Glomerular endothelial cell (primary cell): ENCODE results near the gene FBLIM1. TPM values are rescaled to one million over a fixed set of nuclear protein-coding genes. Genes with fewer than 3 reads are reported as not detected.

ENCODE experiments used
- DNase-seq: peaks from one replicate; pipeline ENCODE4 v3.0.0-alpha.2; 2011; ENCODE audit warnings: low read depth, low spot score; ENCODE audit errors: extremely low read depth
- total RNA-seq: library from RNA; depleted of rRNA; stranded (reverse); fragments of >200 nt; gene quantifications from 2 replicates; pipeline ENCODE4 v1.2.3, GENCODE V29; 2015

FBLIM1 gene
- 191 and 231 TPM in 2 replicates for total RNA-seq

DNA sequence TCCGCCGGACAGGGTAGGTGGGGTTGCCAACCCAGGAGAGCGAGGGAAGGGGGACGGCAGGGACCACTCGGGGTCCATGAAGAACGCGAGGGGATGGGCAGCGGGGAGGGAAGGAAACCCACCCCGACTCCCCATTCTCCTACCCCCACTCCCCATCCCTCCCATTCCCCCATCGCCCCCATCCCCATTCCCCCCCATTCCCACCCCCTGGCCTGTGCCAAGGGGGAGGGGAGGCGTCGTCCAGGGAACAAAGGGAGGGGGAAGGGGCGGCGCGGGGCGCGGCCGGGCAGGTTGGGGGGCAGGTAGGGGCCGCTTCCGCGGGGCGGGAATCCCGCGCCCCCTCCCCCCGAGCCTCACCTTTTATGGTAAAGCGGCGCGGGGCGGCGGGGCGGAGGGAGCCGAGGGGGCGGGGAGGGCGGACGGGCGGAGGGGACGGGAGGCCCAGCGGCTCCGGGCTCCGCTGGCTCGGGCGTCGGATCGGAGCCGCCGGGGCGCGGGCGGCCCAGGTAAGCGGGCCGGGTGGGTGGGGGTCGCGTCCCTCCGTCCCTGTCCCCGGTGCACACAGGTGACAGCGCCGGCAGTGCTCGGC lies at the start of gene FBLIM1:
FBLIM1 (plus strand) TSS at position 453 of the 589 bp plus-strand sequence. CDS start 6,189 bp downstream, outside the sequence.
- no peak for DNase-seq

DNA sequence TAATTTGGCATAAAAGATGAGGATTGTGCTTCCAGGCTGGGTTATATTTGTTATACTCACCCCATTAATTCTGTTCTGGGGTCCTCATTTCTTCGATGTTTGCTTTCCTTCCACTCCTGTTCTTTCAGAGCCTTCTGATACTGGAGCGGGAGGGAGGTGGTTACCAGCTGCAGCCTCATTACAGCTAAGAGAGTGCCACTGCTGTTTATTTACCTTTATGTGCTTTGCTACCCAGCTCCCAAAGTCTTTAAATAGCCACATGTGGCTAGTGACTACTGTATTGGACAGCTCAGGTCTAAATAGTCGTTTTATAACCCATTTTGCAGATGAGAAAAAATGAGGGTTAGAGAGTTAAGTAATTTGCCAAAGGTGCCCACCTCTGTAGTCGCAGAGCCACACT lies 49.4 kb upstream of the FBLIM1 start:
- DNase-seq = no peak

DNA sequence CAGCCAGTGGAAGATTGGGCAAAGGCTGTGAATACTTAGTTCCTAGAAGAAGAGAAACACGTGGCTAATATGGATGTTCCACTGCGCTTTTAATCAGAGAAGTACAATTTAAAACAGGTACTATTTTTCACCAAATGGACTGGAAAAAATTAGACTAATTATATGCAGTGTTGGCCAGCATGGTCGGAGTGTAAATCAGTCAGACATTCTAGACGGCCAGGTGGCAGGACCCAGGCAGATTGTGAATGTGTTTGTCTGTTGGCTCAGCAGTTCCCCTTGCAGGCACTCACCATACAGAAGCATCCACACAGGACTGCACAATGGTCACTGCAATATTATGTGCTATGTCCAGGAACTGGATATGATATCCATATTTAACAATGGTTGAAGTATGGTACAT lies 46.4 kb upstream of the FBLIM1 start:
- DNase-seq = no peak

DNA sequence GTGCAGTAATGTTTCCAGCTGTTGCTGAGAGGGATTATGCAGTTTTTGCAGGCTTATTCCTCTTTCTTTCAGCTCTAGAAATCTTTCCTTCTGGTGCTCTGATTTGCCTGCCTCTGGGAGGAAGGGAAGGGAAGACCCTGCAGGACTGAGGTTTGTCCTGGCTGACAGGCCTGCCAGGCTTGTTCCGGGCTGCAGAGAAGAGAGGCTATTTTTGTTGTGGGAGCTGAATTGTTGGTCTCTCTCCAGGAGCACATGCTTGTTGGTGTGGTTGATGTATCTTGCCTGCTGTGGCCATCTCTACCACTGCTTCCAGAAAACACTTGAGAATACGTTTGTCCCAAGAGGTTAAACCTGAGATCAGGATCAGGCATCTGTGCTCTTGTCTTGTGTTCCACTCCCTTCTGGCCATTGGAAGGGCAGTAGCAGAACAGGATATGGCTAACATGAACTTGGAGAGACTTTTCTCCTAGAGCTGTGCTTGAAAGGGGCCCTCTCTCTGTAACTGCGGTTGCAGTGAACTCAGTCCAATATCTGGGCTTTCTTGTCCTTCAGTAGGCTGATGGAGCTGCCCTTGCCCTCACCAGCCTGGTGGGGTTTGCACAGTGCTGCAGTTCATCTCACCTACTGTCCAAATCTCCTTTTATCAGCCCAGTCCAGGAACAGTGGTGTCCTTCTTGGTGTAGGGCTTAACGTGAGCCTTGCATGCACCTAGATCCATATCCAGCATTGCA lies 44.0 kb upstream of the FBLIM1 start:
- DNase-seq = no peak

DNA sequence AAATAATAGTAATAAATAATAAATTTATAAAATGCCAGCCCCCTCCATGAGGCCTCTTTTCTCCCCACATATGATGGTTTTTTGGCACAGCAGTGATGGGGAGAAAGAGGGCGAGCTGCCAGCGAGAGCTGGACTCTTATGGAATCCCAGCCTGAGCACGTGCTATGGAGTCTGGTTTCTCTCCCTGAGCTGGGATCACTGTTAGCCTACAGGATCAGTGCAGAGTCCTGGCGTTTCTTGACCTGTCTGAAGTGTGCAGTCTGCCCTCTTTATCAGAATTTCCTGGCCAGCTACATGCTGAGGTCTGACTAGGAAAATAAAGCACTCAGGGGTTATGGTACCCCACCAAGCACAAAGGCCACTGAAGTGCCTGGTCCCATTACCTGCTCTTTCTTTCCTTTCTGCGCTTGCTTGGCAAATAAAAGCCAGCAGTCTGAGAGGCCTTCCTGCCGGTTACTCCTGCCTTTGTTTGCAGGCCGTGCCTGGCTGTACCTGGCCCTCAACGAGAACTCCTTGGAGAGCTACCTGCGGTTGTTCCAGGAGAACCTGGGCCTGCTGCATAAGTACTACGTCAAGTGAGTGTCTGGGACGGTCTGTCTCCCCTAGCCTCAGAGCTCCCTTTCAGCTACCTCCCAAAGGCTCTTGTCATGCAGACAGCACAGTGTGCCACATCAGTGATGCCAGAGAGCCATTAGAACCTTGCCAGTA lies 41.0 kb upstream of the FBLIM1 start:
- no peak for DNase-seq

DNA sequence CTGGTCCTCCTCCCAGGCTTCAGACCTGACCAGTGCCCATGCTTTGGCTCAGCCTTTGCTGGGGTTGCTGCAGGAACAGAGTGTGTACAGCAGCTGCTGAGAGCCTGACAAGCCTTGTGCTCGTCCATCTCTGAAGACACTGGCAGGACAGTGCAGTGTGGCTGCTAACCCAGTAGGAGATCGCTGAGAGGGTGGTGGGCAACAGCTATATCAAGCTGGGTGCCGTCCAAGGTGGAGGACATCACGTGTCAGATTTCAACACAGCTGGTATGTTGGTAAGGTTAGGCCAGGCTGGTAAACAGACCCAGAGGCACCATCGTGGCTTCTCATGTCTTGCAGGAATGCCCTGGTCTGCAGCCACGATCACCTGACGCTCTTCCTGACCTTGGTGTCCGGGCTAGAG lies 40.4 kb upstream of the FBLIM1 start:
- no peak for DNase-seq

DNA sequence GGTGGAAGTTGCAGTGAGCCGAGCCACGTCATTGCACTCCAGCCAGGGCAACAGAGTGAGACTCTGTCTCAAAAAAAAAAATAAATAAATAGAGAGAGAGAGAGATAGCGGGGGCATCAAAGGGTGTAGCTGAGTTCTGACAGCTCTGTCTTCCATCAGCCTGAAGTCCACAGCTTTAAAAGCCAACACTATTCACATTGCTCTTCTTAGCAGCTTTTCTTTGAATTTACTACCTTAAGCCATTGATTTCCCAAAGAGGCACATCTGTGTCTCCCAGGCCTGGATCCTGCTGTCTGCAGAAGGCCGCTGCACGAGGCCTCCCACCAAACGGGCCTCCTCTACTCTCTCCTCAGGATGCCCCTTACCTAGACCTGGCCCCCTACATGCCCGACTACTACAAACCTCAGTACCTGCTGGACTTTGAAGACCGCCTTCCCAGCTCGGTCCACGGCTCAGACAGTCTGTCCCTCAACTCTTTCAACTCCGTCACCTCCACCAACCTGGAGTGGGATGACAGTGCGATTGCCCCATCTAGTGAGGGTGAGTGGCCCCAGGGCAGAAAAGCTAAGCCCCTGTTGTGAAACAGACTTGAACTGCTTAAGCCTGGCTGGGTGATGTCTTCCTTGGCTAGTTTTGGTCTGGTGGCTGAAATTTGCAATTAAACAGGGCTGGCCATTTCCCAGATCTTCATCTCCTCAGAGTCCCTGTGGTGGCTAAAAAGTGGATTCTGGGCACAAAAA lies 39.0 kb upstream of the FBLIM1 start:
- no peak for DNase-seq

DNA sequence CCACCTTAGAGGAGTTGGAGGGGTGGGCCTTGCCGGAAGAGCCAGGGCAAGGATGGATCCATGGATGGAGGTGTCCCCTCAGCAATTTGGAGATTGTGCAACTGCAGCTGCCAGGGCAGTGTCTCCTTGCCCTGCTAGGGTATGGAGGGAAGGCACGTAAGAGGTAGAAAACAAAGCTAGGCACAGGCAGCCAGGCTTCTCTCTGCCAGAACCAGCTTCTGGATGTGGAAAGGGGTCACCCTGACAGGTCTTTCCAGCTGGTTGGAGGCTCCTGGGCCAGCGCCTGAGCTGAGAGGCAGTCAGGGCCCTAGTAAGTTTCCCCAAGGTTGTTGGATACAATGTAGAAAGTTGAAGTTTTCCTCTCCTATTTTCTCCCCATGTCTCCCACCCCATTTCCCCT lies 37.7 kb upstream of the FBLIM1 start:
- no peak for DNase-seq

- DNase-seq = no peak
Observed at GRCh38 chr1:15722411-15722810, 36.2 kb upstream of the FBLIM1 start.

GRCh38 chr1:15722836-15723532 lies 35.6 kb upstream of the FBLIM1 start:
- DNase-seq = no peak

GRCh38 chr1:15723631-15724246 lies 34.9 kb upstream of the FBLIM1 start:
- DNase-seq = no peak

- DNase-seq = no peak
Observed at GRCh38 chr1:15724949-15725880, 33.4 kb upstream of the FBLIM1 start.

GRCh38 chr1:15726508-15726907 lies 32.1 kb upstream of the FBLIM1 start:
- DNase-seq = no peak

DNA sequence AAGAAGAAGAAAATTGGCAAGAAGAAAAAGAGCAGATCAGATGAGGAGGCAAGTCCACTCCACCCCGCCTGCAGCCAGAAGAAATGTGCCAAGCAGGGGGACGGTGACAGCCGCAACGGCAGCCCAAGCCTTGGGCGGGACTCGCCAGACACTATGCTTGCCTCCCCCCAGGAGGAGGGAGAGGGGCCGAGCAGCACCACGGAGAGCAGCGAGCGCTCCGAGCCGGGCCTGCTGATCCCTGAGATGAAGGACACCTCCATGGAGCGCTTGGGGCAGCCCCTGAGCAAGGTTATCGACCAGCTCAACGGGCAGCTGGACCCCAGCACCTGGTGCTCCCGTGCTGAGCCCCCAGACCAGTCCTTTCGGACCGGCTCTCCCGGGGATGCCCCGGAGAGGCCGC lies 31.6 kb upstream of the FBLIM1 start:
- no peak for DNase-seq

- no peak for DNase-seq
Observed at GRCh38 chr1:15727424-15727823, 31.2 kb upstream of the FBLIM1 start.

GRCh38 chr1:15727866-15728534 lies 30.6 kb upstream of the FBLIM1 start:
- no peak for DNase-seq

DNA sequence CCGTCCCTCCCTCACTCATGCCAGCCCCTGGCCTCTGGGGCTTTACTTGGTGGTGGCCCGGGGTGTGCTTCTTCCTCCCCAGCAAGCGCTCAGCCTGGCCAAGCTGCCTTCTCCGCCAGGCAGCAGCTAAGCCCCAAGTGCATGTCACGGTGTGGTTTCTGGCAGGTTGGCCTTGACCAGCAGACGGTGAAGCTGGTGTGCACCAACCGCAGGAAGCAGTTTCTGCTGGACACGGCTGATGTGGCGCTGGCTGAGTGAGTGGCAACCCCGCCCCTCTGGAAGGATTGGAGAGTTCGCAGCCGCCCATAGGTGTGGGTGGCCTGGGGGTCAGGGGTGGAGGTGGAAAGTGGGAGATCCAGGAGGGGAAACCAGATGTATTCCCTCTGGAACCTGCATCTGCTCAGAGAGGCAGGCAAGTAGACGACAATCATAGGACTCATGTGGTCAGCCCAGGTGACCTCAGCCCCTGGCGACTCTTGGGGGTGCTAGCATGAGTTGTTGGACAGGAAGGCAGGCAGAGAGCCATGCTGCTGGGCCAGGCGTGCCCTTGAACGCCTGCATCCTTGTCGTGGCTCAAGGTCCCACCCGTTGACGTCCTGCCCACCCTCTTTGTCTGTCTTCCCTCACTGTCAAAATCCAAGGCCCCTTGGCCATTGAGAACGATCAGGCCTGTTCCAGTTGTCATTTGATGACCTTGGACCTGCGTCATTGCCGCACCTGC lies 29.5 kb upstream of the FBLIM1 start:
- DNase-seq = no peak

- DNase-seq = no peak
Observed at GRCh38 chr1:15730423-15730822, 28.2 kb upstream of the FBLIM1 start.
